Gastroesophageal sphincter (tissue), 3 donors: ENCODE measurements around the gene NGB.

Experiments
- CTCF ChIP-seq, 4 experiments: fragments of 200-600 bp in 2 of 4; fragments of 450-650 bp in 2 of 4; sonication (generic) in 1 of 4; IDR thresholded peaks; one replicate each; pipeline ENCODE4 v1.5.1; 2017 to 2019; ENCODE audit warnings: antibody characterized with exemption in 4 of 4, mild to moderate bottlenecking in 2 of 4, moderate library complexity in 2 of 4
- POLR2A ChIP-seq, 2 donors: fragments of 450-650 bp; IDR thresholded peaks; one replicate each; pipeline ENCODE4 v1.6.1; 2017; ENCODE audit warnings: antibody characterized with exemption in 2 of 2, mild to moderate bottlenecking in 2 of 2, moderate library complexity in 1 of 2
- POLR2AphosphoS5 ChIP-seq: sonication (generic); formaldehyde crosslinking; IDR thresholded peaks from one replicate; pipeline ENCODE4 v1.6.1; 2017; ENCODE audit warnings: antibody characterized with exemption

- TF ChIP-seq POLR2AphosphoS5 (no peak), CTCF (IDR thresholded peaks at IDR 0.05) (no peak), POLR2A (IDR thresholded peaks at IDR 0.05) (no peak)
Measured at GRCh38 chr14:77319422-77319821, 48.4 kb upstream of the NGB start.
